Skeletal muscle satellite cell (primary cell): ENCODE data around the gene EZR. TPM values are rescaled to one million over a fixed set of nuclear protein-coding genes. Genes with fewer than 3 reads are reported as not detected.

Source experiments
- H3K27me3 ChIP-seq: 2 replicates; pipeline ENCODE4 v1.7.0; 2013; ENCODE audit warnings: low read length; ENCODE audit not compliant: control insufficient read depth, insufficient read depth
- H3K36me3 ChIP-seq: 2 replicates; pipeline ENCODE4 v1.7.0; 2013; ENCODE audit warnings: mild to moderate bottlenecking, control low read depth, low read length; ENCODE audit not compliant: insufficient read depth
- H3K4me1 ChIP-seq: 2 replicates; pipeline ENCODE4 v1.7.0; 2013; ENCODE audit warnings: low read length; ENCODE audit not compliant: control insufficient read depth, insufficient read depth
- H3K4me2 ChIP-seq: 2 replicates; pipeline ENCODE4 v1.7.0; 2013; ENCODE audit warnings: mild to moderate bottlenecking, low read length
- H3K4me3 ChIP-seq: 2 replicates; pipeline ENCODE4 v1.7.0; 2013; ENCODE audit warnings: low read length
- H3K9ac ChIP-seq: 2 replicates; pipeline ENCODE4 v1.7.0; 2013; ENCODE audit warnings: mild to moderate bottlenecking, low read depth, low read length, moderate library complexity
- H3K9me3 ChIP-seq: replicated peaks from 2 replicates; pipeline ENCODE4 v1.7.0; 2013; ENCODE audit warnings: mild to moderate bottlenecking, control low read depth, low read length
- small RNA-seq: library from RNA; depleted of rRNA; stranded (forward); fragments of <200 nt; gene quantifications from one replicate; pipeline ENCODE3, GENCODE V24; 2012

The EZR gene

GRCh38 chr6:158722176-158722729, 96.9 kb downstream of the EZR start:
- Histone ChIP-seq H3K4me1 (peaks cover 13% of the 10 kb centered on the region), H3K9ac (no peak overlapping the region)

GRCh38 chr6:158718461-158719046, 100.6 kb downstream of the EZR start:
- Histone ChIP-seq H3K36me3 (no peaks in the 10 kb centered on the region), H3K9ac (no peak overlapping the region), H3K27me3 (no peaks in the 10 kb centered on the region), H3K9me3 (no peaks in the 10 kb centered on the region), H3K4me2 (no peak overlapping the region), H3K4me3 (no peak overlapping the region), H3K4me1 (peaks cover 13% of the 10 kb centered on the region)

More at GRCh38 chr6:158722176-158722729, 96.9 kb downstream of the EZR start:
- Histone ChIP-seq H3K27me3 (no peaks in the 10 kb centered on the region), H3K4me3 (no peak overlapping the region), H3K36me3 (no peaks in the 10 kb centered on the region), H3K9me3 (no peaks in the 10 kb centered on the region), H3K4me2 (no peak overlapping the region)

- H3K4me3 ChIP-seq: no peak overlapping the region
- H3K9ac ChIP-seq: no peak overlapping the region
- no peak overlapping the region for H3K4me2 ChIP-seq
- peaks cover 13% of the 10 kb centered on the region for H3K4me1 ChIP-seq
- H3K27me3 ChIP-seq: no peaks in the 10 kb centered on the region
- H3K36me3 ChIP-seq: no peaks in the 10 kb centered on the region
- H3K9me3 ChIP-seq: no peaks in the 10 kb centered on the region
These were observed 101.5 kb downstream of the EZR start for GRCh38 chr6:158717341-158718330.

Small RNA genes within 50 kb of the gene (small RNA-seq; reads per million reads assigned to genes)
- gene MIR3918: not detected
